Neutrophil (primary cell): ENCODE results near the gene ARHGAP12.

Experiments used
- H3K27ac ChIP-seq: fragments of 200-600 bp; sonication (generic); 2 replicates; pipeline ENCODE4 v1.5.1; 2016; ENCODE audit warnings: mild to moderate bottlenecking, moderate library complexity
- H3K27me3 ChIP-seq: fragments of 200-600 bp; sonication (generic); 2 replicates; pipeline ENCODE4 v1.6.0; 2016; ENCODE audit warnings: mild to moderate bottlenecking
- H3K36me3 ChIP-seq: fragments of 200-600 bp; sonication (generic); 2 replicates; pipeline ENCODE4 v1.5.1; 2017
- H3K4me1 ChIP-seq, 2 experiments: fragments of 200-600 bp in 1 of 2; sonication (generic) in 1 of 2; 1 replicate in 1 of 2; 2 replicates in 1 of 2; pipeline versions ENCODE4 v1.5.1 to v1.6.1; 2013 to 2016; ENCODE audit warnings: low read depth in 1 of 2, low read length in 1 of 2, mild to moderate bottlenecking in 1 of 2, moderate library complexity in 1 of 2; ENCODE audit not compliant: control insufficient read depth in 1 of 2, insufficient read depth in 1 of 2
- H3K4me3 ChIP-seq, 2 experiments: fragments of 200-600 bp in 1 of 2; sonication (generic) in 1 of 2; 1 replicate in 1 of 2; 2 replicates in 1 of 2; pipeline ENCODE4 v1.5.1; 2013 to 2016; ENCODE audit warnings: low read depth in 1 of 2, low read length in 1 of 2, mild to moderate bottlenecking in 1 of 2, moderate library complexity in 1 of 2
- H3K9me3 ChIP-seq: fragments of 200-600 bp; sonication (generic); 2 replicates; pipeline ENCODE4 v1.5.1; 2016
- CTCF ChIP-seq: fragments of 200-600 bp; sonication (generic); IDR thresholded peaks from 2 replicates; pipeline ENCODE4 v1.5.1; 2016; ENCODE audit warnings: antibody characterized with exemption

ARHGAP12 gene

GRCh38 chr10:31921031-31921430 is 7.6 kb downstream of the ARHGAP12 start:
- no peak for TF ChIP-seq CTCF
- Histone ChIP-seq H3K4me3 (no peak overlapping the region), H3K27ac (no peak overlapping the region), H3K27me3 (peaks cover 25% of the 10 kb centered on the region), H3K36me3 (no peaks in the 10 kb centered on the region), H3K9me3 (no peaks in the 10 kb centered on the region), H3K4me1 (peaks cover 10 to 15% of the 10 kb centered on the region in 2 experiments)

GRCh38 chr10:31920538-31920937 is 8.1 kb downstream of the ARHGAP12 start:
- Histone ChIP-seq H3K36me3 (no peaks in the 10 kb centered on the region), H3K4me3 (no peak overlapping the region), H3K9me3 (no peaks in the 10 kb centered on the region), H3K27me3 (peaks cover 24% of the 10 kb centered on the region), H3K4me1 (peaks cover 7 to 10% of the 10 kb centered on the region in 2 experiments), H3K27ac (no peak overlapping the region)
- TF ChIP-seq CTCF: no peak

- H3K27me3 ChIP-seq: peaks cover 7% of the 10 kb centered on the region
- H3K9me3 ChIP-seq: no peaks in the 10 kb centered on the region
- H3K36me3 ChIP-seq: no peaks in the 10 kb centered on the region
- no peak overlapping the region for H3K27ac ChIP-seq
- TF ChIP-seq CTCF: no peak
- H3K4me3 ChIP-seq: no peak overlapping the region
- H3K4me1 ChIP-seq: peaks cover 7 to 8% of the 10 kb centered on the region in 2 experiments
These were observed 9.8 kb downstream of the ARHGAP12 start for GRCh38 chr10:31918671-31919409.

- TF ChIP-seq CTCF: no peak
- no peak overlapping the region for H3K4me3 ChIP-seq
- H3K27me3 ChIP-seq: no peaks in the 10 kb centered on the region
- H3K9me3 ChIP-seq: no peaks in the 10 kb centered on the region
- peaks cover 7 to 8% of the 10 kb centered on the region in 2 experiments for H3K4me1 ChIP-seq
- no peak overlapping the region for H3K27ac ChIP-seq
- no peaks in the 10 kb centered on the region for H3K36me3 ChIP-seq
These were observed 14.3 kb downstream of the ARHGAP12 start for GRCh38 chr10:31914370-31914769.

GRCh38 chr10:31912898-31913850 is 15.5 kb downstream of the ARHGAP12 start:
- Histone ChIP-seq H3K4me3 (no peak overlapping the region), H3K9me3 (no peaks in the 10 kb centered on the region), H3K27ac (no peak overlapping the region), H3K27me3 (no peaks in the 10 kb centered on the region), H3K36me3 (peaks cover 6% of the 10 kb centered on the region), H3K4me1 (no peaks in the 10 kb centered on the region)
- TF ChIP-seq CTCF: no peak
